IPS-18c (cell line): ENCODE data around the gene LMCD1.

ENCODE experiments used
- H3K4me3 ChIP-seq: 2 replicates; pipeline ENCODE4 v1.7.0; 2013; ENCODE audit warnings: low read depth, mild to moderate bottlenecking, low read length, moderate library complexity; ENCODE audit not compliant: insufficient read depth
- H3K9me3 ChIP-seq: one replicate; pipeline ENCODE4 v1.6.1; 2013; ENCODE audit warnings: mild to moderate bottlenecking, low read length, moderate library complexity; ENCODE audit not compliant: control insufficient read depth, insufficient read depth

Gene LMCD1

DNA sequence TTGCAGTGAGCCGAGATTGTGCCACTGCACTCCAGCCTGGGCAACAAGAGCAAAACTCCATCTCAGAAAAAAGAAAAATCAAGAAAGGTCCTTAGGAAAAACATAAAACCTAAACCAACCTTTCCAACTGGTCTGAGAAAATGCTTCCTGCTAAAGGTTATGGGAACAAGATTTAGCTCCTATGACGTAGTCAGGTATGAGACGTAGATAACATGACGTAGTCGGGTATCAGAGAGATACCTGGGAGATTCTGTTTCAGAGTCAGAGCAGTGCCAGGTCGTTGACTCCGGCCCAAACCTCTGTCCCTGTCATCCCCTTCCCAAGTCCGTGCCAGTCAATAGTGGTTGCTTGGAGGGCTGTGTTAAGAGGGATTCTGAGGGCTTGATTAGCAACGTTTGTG is 39.9 kb downstream of the LMCD1 start:
- Histone ChIP-seq H3K9me3 (no peaks in the 10 kb centered on the region), H3K4me3 (no peak overlapping the region)

DNA sequence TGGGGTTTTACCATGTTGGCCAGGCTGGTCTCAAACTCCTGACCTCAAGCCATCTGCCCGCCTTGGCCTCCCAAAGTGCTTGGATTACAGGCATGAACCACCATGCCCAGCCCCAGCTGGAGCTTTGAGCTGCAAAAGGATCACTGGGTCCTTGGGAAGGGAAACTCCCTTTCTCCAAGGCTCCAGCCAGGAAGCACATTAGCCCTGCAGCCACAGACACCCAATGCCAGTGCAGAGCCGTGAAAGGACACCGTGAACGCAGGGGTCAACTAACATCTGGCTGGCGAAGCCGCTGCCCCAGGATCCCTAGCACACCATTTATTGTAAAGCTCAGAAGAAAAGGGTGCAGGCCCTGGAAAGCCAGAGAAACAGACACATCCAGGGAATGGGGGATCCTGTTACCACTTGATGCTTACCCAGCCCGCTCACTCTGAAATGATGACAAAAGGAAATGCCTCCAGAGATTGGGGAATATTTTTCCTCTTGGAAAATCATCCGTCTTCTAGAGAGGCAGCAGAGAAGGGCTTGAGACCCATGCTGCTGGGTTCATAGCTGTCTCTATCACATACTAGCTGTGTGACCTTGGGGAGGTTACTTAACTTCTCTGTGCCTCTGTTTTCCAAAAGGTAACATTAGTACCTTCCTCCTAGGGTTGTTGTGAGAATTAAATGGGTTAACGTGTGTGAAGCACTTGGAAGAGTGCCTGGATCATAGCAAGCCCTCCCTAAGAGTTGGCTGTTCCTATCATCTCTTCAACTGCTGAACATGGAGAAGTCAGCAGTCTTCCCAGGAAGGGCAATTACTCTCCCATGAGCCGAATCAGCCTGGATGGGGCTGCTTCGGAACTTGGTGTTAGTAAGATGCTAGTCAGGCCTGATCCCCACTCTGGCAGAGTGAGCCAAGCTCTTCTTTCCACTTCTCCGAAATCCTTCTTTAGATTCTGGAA is 40.8 kb downstream of the LMCD1 start:
- Histone ChIP-seq H3K9me3 (no peaks in the 10 kb centered on the region), H3K4me3 (no peak overlapping the region)

DNA sequence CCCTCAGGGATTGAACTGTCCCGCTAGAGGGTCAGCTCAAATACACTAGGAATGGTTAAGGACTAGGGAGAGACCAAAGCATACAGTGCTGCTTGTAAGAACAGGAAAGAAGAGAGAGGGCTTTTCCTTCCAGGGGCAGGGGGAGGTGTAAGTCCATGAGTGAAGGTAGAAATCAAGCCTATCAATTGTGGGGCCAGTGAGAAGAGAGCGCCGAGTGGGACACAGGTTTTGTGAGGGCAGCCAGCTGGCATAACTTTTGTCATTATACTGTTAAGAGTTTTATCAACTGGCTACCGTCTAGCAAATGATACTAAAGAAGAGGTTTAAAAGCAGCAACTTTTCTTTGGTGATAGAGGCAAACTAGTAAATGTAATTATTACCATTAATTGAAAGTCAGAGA is 45.0 kb downstream of the LMCD1 start:
- no peak overlapping the region for H3K4me3 ChIP-seq
- no peaks in the 10 kb centered on the region for H3K9me3 ChIP-seq

DNA sequence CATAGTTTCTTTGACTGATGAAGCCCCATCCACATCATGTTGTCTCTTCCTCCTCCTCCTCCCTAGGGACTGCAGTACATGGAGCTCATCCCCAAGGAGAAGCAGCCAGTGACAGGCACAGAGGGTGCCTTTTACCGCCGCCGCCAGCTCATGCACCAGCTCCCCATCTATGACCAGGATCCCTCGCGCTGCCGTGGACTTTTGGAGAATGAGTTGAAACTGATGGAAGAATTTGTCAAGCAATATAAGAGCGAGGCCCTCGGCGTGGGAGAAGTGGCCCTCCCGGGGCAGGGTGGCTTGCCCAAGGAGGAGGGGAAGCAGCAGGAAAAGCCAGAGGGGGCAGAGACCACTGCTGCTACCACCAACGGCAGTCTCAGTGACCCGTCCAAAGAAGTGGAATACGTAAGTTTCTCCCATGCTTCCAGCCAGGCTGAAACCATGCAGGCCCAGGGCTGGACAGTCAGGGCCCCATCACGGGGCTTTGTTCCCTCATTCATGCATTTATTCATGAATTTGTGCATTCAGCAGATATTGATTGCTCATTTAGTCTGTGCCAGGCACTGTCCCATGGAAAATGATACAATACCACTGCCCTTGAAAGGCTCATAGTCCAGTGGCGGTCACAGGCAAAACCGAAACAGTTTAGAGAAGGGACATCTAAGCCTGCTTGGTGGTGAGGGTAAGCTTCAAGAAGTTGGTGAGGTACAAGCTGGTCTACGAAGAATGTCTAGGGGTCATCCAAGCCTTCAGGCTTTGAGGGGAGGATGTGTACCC is 47.1 kb downstream of the LMCD1 start:
- Histone ChIP-seq H3K4me3 (no peak overlapping the region), H3K9me3 (peaks cover 2% of the 10 kb centered on the region)

DNA sequence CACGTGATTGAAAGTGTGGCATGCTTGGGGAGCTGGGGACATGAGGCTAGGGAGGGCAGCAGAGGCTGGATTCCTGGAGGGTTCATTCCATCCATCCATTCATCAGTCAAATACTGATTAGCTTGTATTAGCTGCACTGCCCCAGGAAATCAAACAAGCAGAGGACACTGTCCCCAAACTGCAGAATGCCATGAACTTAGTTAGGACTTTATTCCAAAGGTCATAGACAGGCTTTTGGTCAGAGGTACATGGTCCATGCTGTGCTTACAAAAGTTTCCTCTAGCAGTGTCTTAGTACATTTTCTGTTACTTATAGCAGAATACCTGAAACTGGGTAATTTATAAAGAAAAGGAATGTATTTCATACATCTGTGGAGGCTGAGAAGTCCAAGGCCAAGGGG is 47.7 kb downstream of the LMCD1 start:
- H3K4me3 ChIP-seq = no peak overlapping the region
- H3K9me3 ChIP-seq = peaks cover 2% of the 10 kb centered on the region

DNA sequence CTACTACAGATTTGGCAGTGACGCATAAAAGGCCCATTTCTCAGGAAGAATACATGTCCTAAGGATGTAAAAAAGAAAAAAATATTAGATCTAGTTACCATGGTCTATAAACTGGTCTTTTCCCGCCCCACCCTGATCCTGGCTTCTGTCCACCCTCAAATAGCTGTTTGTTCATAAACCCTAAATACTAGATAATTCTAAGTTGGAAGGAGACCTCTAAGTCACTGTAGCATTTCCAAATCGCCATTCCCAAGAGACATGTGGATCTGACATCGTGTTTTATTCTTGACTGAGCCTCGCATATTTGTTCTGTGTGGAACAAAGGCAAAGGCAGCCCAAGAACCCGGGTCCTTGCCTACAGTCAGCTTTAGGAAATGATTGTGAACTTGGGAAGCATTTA is 49.0 kb downstream of the LMCD1 start:
- no peak overlapping the region for H3K4me3 ChIP-seq
- H3K9me3 ChIP-seq = peaks cover 2% of the 10 kb centered on the region

DNA sequence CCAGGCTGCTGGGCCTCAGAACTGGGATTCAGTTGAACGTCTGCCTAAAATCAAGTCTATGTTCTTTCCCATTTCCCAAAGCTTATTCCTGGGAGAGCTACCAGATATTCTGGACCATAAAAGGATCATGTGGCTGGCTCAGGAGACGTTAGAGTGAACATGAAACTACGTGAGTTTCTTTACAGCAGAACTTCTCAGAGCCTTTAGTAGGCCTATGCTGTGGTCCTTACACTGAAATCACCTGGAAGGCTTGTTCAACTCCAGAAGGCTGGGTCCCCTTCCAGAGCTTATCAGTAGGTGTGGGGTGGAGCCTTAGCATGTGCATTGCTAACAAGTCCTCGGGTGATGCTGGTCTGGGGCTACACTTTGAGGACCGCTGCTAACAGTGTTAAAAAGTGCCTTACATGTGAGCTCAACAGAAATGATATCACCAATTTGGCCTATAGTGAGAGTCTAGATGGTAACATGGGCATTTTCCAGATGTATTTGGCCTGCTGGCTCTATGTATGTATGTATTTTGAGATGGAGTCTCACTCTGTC is 50.7 kb downstream of the LMCD1 start:
- Histone ChIP-seq H3K9me3 (peaks cover 2% of the 10 kb centered on the region), H3K4me3 (no peak overlapping the region)

DNA sequence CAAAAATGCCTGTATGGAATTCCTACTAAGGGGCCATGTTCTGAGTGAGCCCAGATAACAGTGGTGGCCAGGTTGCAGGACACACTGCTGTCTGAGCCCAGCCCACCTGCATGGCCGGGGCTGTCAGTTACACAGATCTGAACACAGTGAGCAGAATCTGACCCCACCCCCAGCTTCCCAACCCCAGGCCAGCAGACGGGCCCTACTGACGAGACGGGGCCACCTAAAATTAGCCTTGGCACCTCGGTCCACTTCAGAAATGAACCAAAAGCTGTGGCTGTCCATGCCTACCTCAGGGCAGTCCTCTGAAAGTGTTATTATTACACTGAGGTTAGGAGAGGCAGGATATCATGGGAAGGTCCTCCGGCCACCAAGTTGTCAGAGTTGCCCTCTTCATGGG is 51.8 kb downstream of the LMCD1 start:
- H3K9me3 ChIP-seq = peaks cover 2% of the 10 kb centered on the region
- H3K4me3 ChIP-seq = no peak overlapping the region

DNA sequence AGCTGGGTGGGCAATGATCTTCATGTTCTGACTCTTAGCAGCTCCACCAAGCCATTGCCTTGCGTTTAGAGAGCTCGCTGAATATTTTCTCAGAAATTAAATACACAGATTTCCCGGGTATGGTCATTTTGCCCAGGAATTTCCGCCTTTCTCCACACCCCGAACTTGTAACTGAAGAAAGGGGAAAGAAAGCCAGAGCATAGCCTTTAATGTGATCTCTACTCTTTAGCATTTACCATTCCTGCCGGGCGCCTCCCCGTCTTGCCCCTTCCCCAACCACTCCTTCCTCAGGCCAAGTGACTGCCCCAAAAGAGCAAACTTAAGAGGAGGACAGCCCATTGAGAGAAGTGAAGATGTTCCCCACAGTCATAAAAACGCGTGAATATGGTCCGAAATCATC is 53.1 kb downstream of the LMCD1 start:
- H3K9me3 ChIP-seq = peaks cover 2% of the 10 kb centered on the region
- no peak overlapping the region for H3K4me3 ChIP-seq

DNA sequence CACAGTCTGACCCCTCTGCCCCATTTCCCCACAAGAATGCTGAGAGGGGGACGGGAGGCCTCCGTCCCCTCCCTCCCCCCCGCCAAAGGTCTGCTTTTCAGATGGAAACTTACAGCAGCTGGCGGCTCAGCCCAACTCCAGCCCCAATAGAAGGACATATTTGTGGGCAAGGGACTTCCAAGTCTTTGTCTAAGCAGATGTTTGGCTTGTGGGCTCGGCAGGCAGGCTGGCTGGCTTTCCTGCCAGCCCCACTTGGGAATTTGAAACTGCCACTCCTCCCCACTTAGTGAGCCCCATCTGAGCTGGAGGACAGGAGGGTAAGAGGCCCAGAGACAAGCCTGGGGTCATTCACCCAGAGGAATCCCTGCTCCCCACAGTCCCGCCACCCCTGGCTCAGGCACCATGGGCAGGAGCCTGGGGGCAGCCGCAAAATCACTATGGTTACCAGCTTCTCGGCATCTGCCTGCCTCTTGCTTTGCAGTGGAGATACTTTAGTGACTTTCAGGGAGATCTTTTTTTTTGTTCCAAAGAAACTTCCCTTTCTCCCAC is 53.6 kb downstream of the LMCD1 start:
- Histone ChIP-seq H3K9me3 (peaks cover 2% of the 10 kb centered on the region), H3K4me3 (no peak overlapping the region)

DNA sequence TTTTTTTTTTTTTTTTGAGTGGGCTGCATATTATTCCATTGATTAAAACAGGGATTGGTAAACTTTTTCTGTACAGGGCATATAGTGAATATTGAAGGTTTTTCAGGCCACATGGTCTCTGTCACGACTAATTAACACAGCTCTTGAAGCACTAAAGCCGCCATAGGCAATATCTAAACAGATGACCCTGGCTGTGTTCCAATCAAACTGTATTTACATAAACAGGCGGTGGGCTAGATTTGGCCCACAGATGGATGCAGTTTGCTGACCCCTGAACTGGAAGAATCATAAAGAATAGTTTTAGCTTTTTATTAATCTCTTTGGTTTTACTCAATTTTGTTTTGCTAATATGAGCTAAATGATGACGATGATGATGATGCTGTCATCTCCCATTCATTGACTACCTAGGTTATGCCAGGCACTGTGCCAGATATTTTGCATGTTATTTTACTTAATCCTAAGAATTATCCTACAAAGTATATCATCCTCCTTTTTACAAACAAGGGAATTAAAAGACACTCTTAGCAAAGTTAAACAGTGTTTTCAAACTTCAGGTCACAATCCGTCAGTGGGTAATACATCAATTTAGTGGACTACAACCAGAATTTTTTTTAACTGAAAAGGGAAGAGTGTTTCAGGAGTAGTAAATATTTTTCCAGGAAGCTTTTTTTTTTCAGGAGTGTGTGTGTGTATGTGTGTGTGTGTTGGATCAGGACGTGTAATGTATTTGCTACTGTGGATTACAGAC is 54.3 kb downstream of the LMCD1 start:
- Histone ChIP-seq H3K4me3 (no peak overlapping the region), H3K9me3 (peaks cover 2% of the 10 kb centered on the region)

DNA sequence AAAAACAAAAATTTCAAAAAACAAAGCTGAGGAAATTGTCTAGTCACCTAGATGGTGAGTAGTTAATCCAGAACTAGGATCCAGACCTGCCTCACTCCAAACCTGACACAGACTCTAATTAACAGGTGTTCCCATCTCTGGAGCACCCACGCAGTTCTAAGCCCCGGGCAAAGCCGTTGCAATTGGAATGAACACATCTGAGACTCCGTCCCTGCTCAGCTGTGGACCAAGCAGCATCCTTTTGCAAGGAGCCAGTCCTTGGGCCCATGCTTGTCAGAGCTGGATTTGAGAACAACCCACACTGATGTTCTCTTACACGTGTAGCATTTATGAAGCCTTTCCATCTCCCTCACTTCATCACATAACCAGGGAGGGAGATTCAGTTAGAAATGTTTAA is 54.8 kb downstream of the LMCD1 start:
- H3K9me3 ChIP-seq = peaks cover 2% of the 10 kb centered on the region
- no peak overlapping the region for H3K4me3 ChIP-seq

DNA sequence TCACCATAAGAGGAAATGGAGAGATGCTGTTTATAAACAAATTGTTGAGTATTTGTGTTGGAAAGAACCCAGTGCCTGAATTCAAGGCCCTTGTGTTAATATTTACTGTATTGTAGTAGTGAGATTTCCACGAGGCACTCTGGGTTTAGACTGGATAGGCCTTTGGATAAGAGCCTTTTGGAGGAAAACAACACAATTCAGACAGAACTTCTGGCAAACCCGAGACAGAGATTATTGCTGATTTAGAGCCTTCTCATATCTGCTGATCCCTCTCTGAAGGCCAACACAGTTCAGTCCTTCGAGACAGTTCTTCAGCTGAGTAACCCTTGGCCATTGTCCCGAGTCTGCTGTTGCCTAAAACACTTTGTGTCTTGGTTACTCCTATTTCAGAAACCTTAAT is 55.7 kb downstream of the LMCD1 start:
- Histone ChIP-seq H3K4me3 (no peak overlapping the region), H3K9me3 (peaks cover 2% of the 10 kb centered on the region)

DNA sequence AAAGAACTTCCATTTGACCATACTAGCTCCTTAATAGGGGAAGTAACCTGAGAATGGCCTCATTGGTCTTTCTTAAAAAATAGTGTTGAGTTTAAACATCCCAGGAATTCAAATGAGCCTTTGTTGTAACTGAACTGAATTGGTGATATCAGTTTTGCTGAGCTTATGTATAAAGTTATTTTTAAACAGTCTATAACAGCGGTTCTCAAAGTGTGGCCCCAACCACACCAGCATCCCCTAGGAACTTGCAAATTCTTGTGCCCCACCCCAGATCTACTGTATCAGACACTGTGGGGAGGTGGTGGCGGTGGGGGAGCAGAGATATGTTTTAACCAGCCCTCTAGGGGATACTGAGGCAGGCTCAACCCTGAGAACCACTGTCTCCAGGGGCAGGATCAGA is 57.0 kb downstream of the LMCD1 start:
- H3K9me3 ChIP-seq = no peaks in the 10 kb centered on the region

DNA sequence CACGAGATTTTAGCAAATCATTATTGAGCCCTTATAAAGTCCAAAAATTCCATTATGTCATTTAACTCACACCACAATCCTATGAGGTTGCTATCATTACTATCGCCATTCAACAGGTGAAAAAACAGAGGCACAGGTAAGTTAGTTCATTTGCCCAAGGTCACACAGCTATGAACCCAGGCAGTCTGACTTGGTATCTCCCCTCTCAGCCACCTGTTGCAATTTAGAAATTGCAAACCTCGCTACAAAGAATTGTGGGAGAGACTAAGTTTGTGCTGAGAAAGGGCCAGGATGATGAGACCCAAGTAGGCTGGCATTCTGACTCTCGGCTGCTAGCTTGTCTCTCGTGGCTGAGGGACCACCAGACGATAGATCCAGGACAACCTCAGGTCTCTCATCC is 57.7 kb downstream of the LMCD1 start:
- H3K4me3 ChIP-seq = no peak overlapping the region
- no peaks in the 10 kb centered on the region for H3K9me3 ChIP-seq

More for the DNA sequence above, 57.0 kb downstream of the LMCD1 start:
- no peak overlapping the region for H3K4me3 ChIP-seq

DNA sequence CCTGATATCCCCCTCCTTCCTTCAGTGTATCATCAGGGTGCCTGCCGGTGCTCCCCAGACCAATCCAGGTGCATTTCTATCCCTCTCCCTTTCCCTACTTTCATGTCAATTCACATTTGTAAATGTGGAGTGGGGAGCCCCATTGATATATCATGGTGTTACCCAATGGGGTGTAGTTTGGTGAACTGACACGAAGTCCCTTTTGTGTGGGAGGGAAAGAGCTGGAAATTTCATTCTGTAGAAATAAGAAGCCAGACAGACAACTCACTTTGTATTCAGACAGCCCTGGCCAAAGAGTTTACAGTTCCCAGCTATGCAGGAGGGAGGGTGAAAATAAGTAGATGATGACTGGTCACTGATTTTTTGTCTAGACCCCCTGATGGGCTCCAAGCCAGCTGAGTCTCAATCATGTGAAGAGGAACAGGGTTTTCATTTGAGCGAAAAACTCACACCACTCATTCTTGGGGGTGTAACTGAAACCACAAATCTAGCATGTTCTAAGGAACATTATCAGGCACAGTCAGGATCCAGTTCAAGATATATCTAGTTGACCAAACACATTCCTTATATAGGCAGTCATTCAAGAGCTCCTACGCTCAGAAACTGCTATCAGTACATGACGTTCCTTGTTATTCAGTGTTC is 58.9 kb downstream of the LMCD1 start:
- H3K4me3 ChIP-seq = no peak overlapping the region

DNA sequence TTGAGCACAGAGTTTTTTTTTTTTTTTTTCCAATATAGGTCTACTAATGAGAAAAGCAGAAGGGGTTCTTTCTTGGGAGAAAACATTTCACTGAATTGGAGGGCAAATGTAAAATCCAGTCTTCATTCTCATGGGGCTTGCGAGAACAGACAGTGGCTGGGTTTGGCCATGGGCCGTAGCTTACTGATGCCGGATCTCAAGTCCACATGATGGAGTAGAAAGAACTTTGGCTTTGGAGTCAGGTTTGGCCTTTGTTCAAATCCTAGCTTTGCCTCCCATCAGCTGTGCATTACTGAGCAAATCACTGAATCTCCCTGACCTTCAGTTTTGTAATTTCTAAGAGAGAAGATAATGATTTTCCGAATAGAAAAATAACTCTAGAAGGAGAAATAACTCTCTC is 59.7 kb downstream of the LMCD1 start:
- Histone ChIP-seq H3K4me3 (no peak overlapping the region), H3K9me3 (no peaks in the 10 kb centered on the region)

More for the DNA sequence above, 58.9 kb downstream of the LMCD1 start:
- no peaks in the 10 kb centered on the region for H3K9me3 ChIP-seq
